Sigmoid colon (tissue), 4 donors: ENCODE data around the gene BMERB1.
"Not testable (repeated sequence)": the region's sequence is repeated elsewhere in the genome, so short reads cannot be mapped to it uniquely, and the experiment has no call there.

Experiments used
- CTCF ChIP-seq, 4 experiments: fragments of 450-650 bp in 3 of 4; fragments of 200-600 bp in 1 of 4; IDR thresholded peaks; one replicate each; pipeline ENCODE4 v1.5.1; 2016 to 2019; ENCODE audit warnings: antibody characterized with exemption in 4 of 4, mild to moderate bottlenecking in 3 of 4, moderate library complexity in 2 of 4
- POLR2A ChIP-seq, 2 donors: fragments of 450-650 bp; IDR thresholded peaks; one replicate each; pipeline ENCODE4 v1.6.1; 2016; ENCODE audit warnings: antibody characterized with exemption in 2 of 2, mild to moderate bottlenecking in 2 of 2, moderate library complexity in 2 of 2
- POLR2AphosphoS5 ChIP-seq, 4 donors: sonication (generic); formaldehyde crosslinking; IDR thresholded peaks; one replicate each; pipeline ENCODE4 v1.6.1; 2017; ENCODE audit warnings: antibody characterized with exemption in 4 of 4

GRCh38 chr16:15476971-15477370, 42.6 kb downstream of the BMERB1 start:
- not testable (repeated sequence) for TF ChIP-seq CTCF, POLR2A, POLR2AphosphoS5 (IDR thresholded peaks at IDR 0.05)
